Subcutaneous abdominal adipose tissue (tissue), 5 donors: ENCODE data around the gene FRMD8.
A peak's percentile ranks its signal among the peaks of the same experiment; 100 is the strongest.

Experiments used
- H3K27ac ChIP-seq: one replicate; pipeline ENCODE4 v1.7.0; 2013; ENCODE audit warnings: low read depth, mild to moderate bottlenecking, inconsistent platforms, low read length, moderate library complexity
- H3K27me3 ChIP-seq, 5 donors: one replicate each; pipeline ENCODE4 v1.7.0; 2013; ENCODE audit warnings: low read length in 5 of 5, inconsistent platforms in 1 of 5; ENCODE audit not compliant: control insufficient read depth in 5 of 5, insufficient read depth in 4 of 5
- H3K36me3 ChIP-seq, 5 donors: one replicate each; pipeline ENCODE4 v1.7.0; 2013; ENCODE audit warnings: low read length in 5 of 5; ENCODE audit not compliant: control insufficient read depth in 5 of 5, insufficient read depth in 5 of 5
- H3K4me1 ChIP-seq, 5 donors: one replicate each; pipeline ENCODE4 v1.7.0; 2013; ENCODE audit warnings: low read length in 5 of 5, mild to moderate bottlenecking in 3 of 5, moderate library complexity in 1 of 5; ENCODE audit not compliant: control insufficient read depth in 5 of 5, insufficient read depth in 5 of 5
- H3K4me3 ChIP-seq, 5 donors: one replicate each; pipeline ENCODE4 v1.7.0; 2013; ENCODE audit warnings: low read length in 5 of 5, low read depth in 1 of 5
- H3K9ac ChIP-seq, 5 donors: one replicate each; pipeline ENCODE4 v1.7.0; 2013; ENCODE audit warnings: low read length in 5 of 5, mild to moderate bottlenecking in 4 of 5, moderate library complexity in 3 of 5
- H3K9me3 ChIP-seq, 5 donors: one replicate each; pipeline ENCODE4 v1.7.0; 2013; ENCODE audit warnings: low read length in 5 of 5; ENCODE audit not compliant: control insufficient read depth in 5 of 5
- donor health status: healthy.
- donor health status: healthy.
- donor health status: healthy.
- donor health status: healthy.
- donor health status: healthy.

The FRMD8 gene

GRCh38 chr11:65418431-65418680 lies 31.9 kb downstream of the FRMD8 start:
- H3K4me3 ChIP-seq = peak overlapping the region; percentile 34 to 71 (median 70)
- peak overlapping the region; percentile 86 to 100 (median 100) for H3K9ac ChIP-seq
- peaks cover 17 to 68% (median 65%) of the 10 kb centered on the region in 5 donors for H3K4me1 ChIP-seq
- peaks cover 0 to 9% (median 7%) of the 10 kb centered on the region in 5 donors for H3K36me3 ChIP-seq
- no peaks in the 10 kb centered on the region for H3K27me3 ChIP-seq
- H3K9me3 ChIP-seq = no peaks in the 10 kb centered on the region
- peak overlapping the region; percentile 100 for H3K27ac ChIP-seq

- no peaks in the 10 kb centered on the region for H3K9me3 ChIP-seq
- peak overlapping the region; percentile 35 to 87 (median 70) for H3K4me3 ChIP-seq
- peak overlapping the region; percentile 98 to 100 (median 100) for H3K9ac ChIP-seq
- peaks cover 0 to 7% (median 4%) of the 10 kb centered on the region in 5 donors for H3K36me3 ChIP-seq
- peak overlapping the region; percentile 100 for H3K27ac ChIP-seq
- H3K27me3 ChIP-seq = no peaks in the 10 kb centered on the region
- H3K4me1 ChIP-seq = peaks cover 17 to 68% (median 65%) of the 10 kb centered on the region in 5 donors
Measured at GRCh38 chr11:65418681-65419459, 32.4 kb downstream of the FRMD8 start.

GRCh38 chr11:65419460-65419771 lies 33.0 kb downstream of the FRMD8 start:
- peaks cover 0 to 9% (median 5%) of the 10 kb centered on the region in 5 donors for H3K36me3 ChIP-seq
- H3K4me1 ChIP-seq = peaks cover 17 to 68% (median 65%) of the 10 kb centered on the region in 5 donors
- H3K27ac ChIP-seq = peak overlapping the region; percentile 100
- H3K9ac ChIP-seq = peak overlapping the region; percentile 98 to 100 (median 100)
- H3K27me3 ChIP-seq = no peaks in the 10 kb centered on the region
- peak overlapping the region; percentile 35 to 87 (median 70) for H3K4me3 ChIP-seq
- H3K9me3 ChIP-seq = no peaks in the 10 kb centered on the region

GRCh38 chr11:65419772-65420481 lies 33.5 kb downstream of the FRMD8 start:
- H3K9ac ChIP-seq = peak overlapping the region; percentile 98 to 100 (median 100)
- peak overlapping the region; percentile 100 for H3K27ac ChIP-seq
- H3K36me3 ChIP-seq = peaks cover 0 to 12% (median 10%) of the 10 kb centered on the region in 5 donors
- no peaks in the 10 kb centered on the region for H3K9me3 ChIP-seq
- H3K4me3 ChIP-seq = peak overlapping the region; percentile 60 to 87 (median 70)
- no peaks in the 10 kb centered on the region for H3K27me3 ChIP-seq
- H3K4me1 ChIP-seq = peaks cover 17 to 68% (median 65%) of the 10 kb centered on the region in 5 donors

GRCh38 chr11:65420506-65420905 lies 34.1 kb downstream of the FRMD8 start:
- Histone ChIP-seq H3K27ac (peak overlapping the region; percentile 100), H3K9me3 (no peaks in the 10 kb centered on the region), H3K27me3 (no peaks in the 10 kb centered on the region), H3K9ac (peak overlapping the region; percentile 98 to 100 (median 100)), H3K4me1 (peaks cover 17 to 62% (median 60%) of the 10 kb centered on the region in 5 donors), H3K36me3 (peaks cover 3 to 17% (median 15%) of the 10 kb centered on the region in 5 donors), H3K4me3 (peak overlapping the region; percentile 60 to 87 (median 70))

GRCh38 chr11:65420979-65421793 lies 34.7 kb downstream of the FRMD8 start:
- Histone ChIP-seq H3K27me3 (no peaks in the 10 kb centered on the region), H3K4me3 (peak overlapping the region; percentile 70 to 100 (median 78)), H3K9ac (peak overlapping the region; percentile 98 to 100 (median 100)), H3K4me1 (peaks cover 17 to 58% (median 53%) of the 10 kb centered on the region in 5 donors), H3K36me3 (peaks cover 3 to 22% (median 16%) of the 10 kb centered on the region in 5 donors), H3K27ac (peak overlapping the region; percentile 100), H3K9me3 (no peaks in the 10 kb centered on the region)

- Histone ChIP-seq H3K9me3 (no peaks in the 10 kb centered on the region), H3K4me3 (peak overlapping the region; percentile 87 to 100 (median 98)), H3K27me3 (no peaks in the 10 kb centered on the region), H3K4me1 (peaks cover 14 to 57% (median 51%) of the 10 kb centered on the region in 5 donors), H3K36me3 (peaks cover 7 to 30% (median 21%) of the 10 kb centered on the region in 5 donors), H3K27ac (peak overlapping the region; percentile 100), H3K9ac (peak overlapping the region; percentile 99 to 100 (median 99))
Measured at GRCh38 chr11:65421794-65422632, 35.6 kb downstream of the FRMD8 start.

- H3K9me3 ChIP-seq = no peaks in the 10 kb centered on the region
- no peaks in the 10 kb centered on the region for H3K27me3 ChIP-seq
- H3K9ac ChIP-seq = peak within 1 kb of the TSS; percentile 99 to 100 (median 99)
- peaks cover 7 to 35% (median 23%) of the 10 kb centered on the region in 5 donors for H3K36me3 ChIP-seq
- peaks cover 11 to 57% (median 51%) of the 10 kb centered on the region in 5 donors for H3K4me1 ChIP-seq
- H3K4me3 ChIP-seq = peak within 1 kb of the TSS; percentile 88 to 100 (median 98)
- peak within 1 kb of the TSS; percentile 100 for H3K27ac ChIP-seq
Measured at GRCh38 chr11:65422633-65423515, 36.4 kb downstream of the FRMD8 start, which contains the start of gene NEAT1. Gene NEAT1 (plus strand): TSS chr11:65422798.
